ENCODE measurements around the gene OMP. TPM values are rescaled to one million over a fixed set of nuclear protein-coding genes. Genes with fewer than 3 reads are reported as not detected.
"Not testable (repeated sequence)": the region's sequence is repeated elsewhere in the genome, so short reads cannot be mapped to it uniquely, and the experiment has no call there.

Gene OMP
- total RNA-seq, 1 experiment from 2014 or later, result not detected

DNA sequence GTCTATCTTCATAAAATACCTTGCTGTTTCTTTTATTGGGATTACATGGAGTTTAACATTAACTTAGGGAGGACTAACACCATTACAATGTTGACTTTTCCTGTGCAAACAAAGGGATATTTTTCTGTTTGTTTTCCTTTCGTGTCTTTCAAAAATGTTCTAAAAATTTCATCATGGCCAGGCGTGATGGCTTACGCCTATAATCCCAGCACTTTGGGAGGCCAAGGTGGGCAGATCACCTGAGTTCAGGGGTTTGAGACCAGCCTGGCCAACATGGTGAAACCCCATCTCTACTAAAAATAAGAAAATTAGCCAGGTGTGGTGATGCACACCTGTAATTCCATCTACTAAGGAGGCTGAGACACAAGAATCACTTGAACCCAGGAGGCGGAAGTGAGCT is 41.4 kb upstream of the OMP start:
- peaks cover 15% of the 10 kb centered on the region for H3K9me3 Mint-ChIP-seq
- H3K36me3 Mint-ChIP-seq; POLR2A ChIA-PET; DNase-seq (ENCODE audit: low spot score); ATAC-seq; H3K27ac Mint-ChIP-seq; H3K4me3 Mint-ChIP-seq: not testable (repeated sequence)
- H3K4me1 Mint-ChIP-seq, result peaks cover 17% of the 10 kb centered on the region
- CTCF ChIA-PET, result interaction anchor here (6.3 kb wide), 1 partner anchor 29 kb away, joined by 126 read pairs; no protein-coding TSS in a partner anchor
- peak; percentile 99 for TF ChIP-seq GABPB1 (CRISPR knock-in tag; IDR thresholded peaks at IDR 0.05)
- peaks cover 21% of the 10 kb centered on the region for H3K27me3 Mint-ChIP-seq (ENCODE audit: low read depth)

DNA sequence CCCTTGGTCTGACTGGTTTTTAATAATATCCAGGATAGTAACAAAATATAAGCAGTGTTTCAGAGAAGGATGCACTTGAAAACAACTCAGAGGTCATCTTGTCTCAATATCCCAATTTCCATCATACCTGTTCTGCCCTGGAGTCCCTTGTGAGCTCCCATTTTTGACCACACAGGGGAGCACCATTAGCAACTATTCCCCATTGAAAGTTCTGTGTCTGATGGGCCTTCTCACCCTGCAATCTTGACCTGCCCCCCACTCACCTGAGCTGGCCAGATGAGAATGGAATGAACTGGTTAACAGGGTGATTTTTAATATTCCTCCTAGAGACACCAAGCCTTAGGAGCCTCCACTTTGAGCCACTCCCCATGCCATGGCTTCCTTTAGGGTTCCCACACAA is 39.7 kb upstream of the OMP start:
- H3K9me3 Mint-ChIP-seq, result peaks cover 11% of the 10 kb centered on the region
- ChIA-PET POLR2A (no interaction called here), CTCF (interaction anchor here (0.6 to 6.3 kb wide), 17 partner anchors 10 to 341 kb away, joined by 3 to 126 read pairs (median 5); no protein-coding TSS in a partner anchor)
- DNase-seq (ENCODE audit: low spot score) (no peak), ATAC-seq (no peak)
- H3K36me3 Mint-ChIP-seq, result no peaks in the 10 kb centered on the region
- peaks cover 23% of the 10 kb centered on the region for H3K4me1 Mint-ChIP-seq
- H3K27me3 Mint-ChIP-seq (ENCODE audit: low read depth), result peaks cover 21% of the 10 kb centered on the region
- no peak for TF ChIP-seq SP1 (CRISPR knock-in tag; conservative IDR thresholded peaks at IDR 0.05)
- TF ChIP-seq SMAD3 (CRISPR knock-in tag; IDR thresholded peaks at IDR 0.05; ENCODE audit: borderline replicate concordance), result no peak
- no peak for TF ChIP-seq IRF2 (CRISPR knock-in tag; IDR thresholded peaks at IDR 0.05; ENCODE audit: borderline replicate concordance, low read depth)
- TF ChIP-seq ATF1 (CRISPR knock-in tag; IDR thresholded peaks at IDR 0.05), result no peak
- no peak for TF ChIP-seq NFE2L1 (CRISPR knock-in tag; IDR thresholded peaks at IDR 0.05)
- TF ChIP-seq, protein P1, sequence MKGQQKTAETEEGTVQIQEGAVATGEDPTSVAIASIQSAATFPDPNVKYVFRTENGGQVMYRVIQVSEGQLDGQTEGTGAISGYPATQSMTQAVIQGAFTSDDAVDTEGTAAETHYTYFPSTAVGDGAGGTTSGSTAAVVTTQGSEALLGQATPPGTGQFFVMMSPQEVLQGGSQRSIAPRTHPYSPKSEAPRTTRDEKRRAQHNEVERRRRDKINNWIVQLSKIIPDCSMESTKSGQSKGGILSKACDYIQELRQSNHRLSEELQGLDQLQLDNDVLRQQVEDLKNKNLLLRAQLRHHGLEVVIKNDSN (CRISPR knock-in tag; IDR thresholded peaks at IDR 0.05), result no peak
- TF ChIP-seq NR2C2 (CRISPR knock-in tag; IDR thresholded peaks at IDR 0.05), result no peak
- TF ChIP-seq, protein P2, sequence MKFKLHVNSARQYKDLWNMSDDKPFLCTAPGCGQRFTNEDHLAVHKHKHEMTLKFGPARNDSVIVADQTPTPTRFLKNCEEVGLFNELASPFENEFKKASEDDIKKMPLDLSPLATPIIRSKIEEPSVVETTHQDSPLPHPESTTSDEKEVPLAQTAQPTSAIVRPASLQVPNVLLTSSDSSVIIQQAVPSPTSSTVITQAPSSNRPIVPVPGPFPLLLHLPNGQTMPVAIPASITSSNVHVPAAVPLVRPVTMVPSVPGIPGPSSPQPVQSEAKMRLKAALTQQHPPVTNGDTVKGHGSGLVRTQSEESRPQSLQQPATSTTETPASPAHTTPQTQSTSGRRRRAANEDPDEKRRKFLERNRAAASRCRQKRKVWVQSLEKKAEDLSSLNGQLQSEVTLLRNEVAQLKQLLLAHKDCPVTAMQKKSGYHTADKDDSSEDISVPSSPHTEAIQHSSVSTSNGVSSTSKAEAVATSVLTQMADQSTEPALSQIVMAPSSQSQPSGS (CRISPR knock-in tag; IDR thresholded peaks at IDR 0.05; ENCODE audit: borderline replicate concordance, low read depth), result no peak
- TF ChIP-seq PRRX2 (CRISPR knock-in tag; IDR thresholded peaks at IDR 0.05), result no peak
- TF ChIP-seq, protein P3, sequence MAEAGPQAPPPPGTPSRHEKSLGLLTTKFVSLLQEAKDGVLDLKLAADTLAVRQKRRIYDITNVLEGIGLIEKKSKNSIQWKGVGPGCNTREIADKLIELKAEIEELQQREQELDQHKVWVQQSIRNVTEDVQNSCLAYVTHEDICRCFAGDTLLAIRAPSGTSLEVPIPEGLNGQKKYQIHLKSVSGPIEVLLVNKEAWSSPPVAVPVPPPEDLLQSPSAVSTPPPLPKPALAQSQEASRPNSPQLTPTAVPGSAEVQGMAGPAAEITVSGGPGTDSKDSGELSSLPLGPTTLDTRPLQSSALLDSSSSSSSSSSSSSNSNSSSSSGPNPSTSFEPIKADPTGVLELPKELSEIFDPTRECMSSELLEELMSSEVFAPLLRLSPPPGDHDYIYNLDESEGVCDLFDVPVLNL (CRISPR knock-in tag; IDR thresholded peaks at IDR 0.05; ENCODE audit: borderline replicate concordance, low read depth), result no peak
- TF ChIP-seq, protein P4, sequence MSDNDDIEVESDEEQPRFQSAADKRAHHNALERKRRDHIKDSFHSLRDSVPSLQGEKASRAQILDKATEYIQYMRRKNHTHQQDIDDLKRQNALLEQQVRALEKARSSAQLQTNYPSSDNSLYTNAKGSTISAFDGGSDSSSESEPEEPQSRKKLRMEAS (CRISPR knock-in tag; IDR thresholded peaks at IDR 0.05), result no peak
- TF ChIP-seq TEAD1 (CRISPR knock-in tag; IDR thresholded peaks at IDR 0.05), result no peak
- TF ChIP-seq NR3C1 (CRISPR knock-in tag; conservative IDR thresholded peaks at IDR 0.05; ENCODE audit: low read depth), result no peak
- H3K27ac Mint-ChIP-seq, result no peak overlapping the region
- no peak overlapping the region for H3K4me3 Mint-ChIP-seq

DNA sequence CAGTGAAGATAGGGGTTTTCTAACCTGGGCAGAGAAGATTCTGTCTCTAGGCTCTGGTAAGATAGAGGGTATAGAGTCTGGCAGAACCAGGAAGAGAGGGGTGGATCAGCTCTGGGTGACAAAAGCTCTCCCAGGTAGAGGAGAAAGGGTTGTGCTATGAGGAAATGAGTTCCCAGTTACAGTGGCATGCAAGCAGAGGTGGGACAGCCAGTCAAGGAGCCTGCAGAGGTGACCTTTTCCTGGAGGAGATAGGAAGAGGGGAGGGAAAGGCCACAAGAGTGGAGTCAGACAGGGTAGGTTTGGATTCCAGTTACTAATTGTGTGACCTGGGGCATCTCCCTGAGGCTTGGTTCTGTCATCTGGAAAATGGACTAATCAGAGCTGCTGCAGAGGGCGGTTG is 39.2 kb upstream of the OMP start:
- Mint-ChIP-seq H3K4me3 (no peak overlapping the region), H3K27ac (no peak overlapping the region)
- TF ChIP-seq, protein P5, sequence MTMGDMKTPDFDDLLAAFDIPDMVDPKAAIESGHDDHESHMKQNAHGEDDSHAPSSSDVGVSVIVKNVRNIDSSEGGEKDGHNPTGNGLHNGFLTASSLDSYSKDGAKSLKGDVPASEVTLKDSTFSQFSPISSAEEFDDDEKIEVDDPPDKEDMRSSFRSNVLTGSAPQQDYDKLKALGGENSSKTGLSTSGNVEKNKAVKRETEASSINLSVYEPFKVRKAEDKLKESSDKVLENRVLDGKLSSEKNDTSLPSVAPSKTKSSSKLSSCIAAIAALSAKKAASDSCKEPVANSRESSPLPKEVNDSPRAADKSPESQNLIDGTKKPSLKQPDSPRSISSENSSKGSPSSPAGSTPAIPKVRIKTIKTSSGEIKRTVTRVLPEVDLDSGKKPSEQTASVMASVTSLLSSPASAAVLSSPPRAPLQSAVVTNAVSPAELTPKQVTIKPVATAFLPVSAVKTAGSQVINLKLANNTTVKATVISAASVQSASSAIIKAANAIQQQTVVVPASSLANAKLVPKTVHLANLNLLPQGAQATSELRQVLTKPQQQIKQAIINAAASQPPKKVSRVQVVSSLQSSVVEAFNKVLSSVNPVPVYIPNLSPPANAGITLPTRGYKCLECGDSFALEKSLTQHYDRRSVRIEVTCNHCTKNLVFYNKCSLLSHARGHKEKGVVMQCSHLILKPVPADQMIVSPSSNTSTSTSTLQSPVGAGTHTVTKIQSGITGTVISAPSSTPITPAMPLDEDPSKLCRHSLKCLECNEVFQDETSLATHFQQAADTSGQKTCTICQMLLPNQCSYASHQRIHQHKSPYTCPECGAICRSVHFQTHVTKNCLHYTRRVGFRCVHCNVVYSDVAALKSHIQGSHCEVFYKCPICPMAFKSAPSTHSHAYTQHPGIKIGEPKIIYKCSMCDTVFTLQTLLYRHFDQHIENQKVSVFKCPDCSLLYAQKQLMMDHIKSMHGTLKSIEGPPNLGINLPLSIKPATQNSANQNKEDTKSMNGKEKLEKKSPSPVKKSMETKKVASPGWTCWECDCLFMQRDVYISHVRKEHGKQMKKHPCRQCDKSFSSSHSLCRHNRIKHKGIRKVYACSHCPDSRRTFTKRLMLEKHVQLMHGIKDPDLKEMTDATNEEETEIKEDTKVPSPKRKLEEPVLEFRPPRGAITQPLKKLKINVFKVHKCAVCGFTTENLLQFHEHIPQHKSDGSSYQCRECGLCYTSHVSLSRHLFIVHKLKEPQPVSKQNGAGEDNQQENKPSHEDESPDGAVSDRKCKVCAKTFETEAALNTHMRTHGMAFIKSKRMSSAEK (CRISPR knock-in tag; IDR thresholded peaks at IDR 0.05; ENCODE audit: borderline replicate concordance), result no peak
- no peak for TF ChIP-seq TP53 (CRISPR knock-in tag; IDR thresholded peaks at IDR 0.05)
- TF ChIP-seq, protein P6, sequence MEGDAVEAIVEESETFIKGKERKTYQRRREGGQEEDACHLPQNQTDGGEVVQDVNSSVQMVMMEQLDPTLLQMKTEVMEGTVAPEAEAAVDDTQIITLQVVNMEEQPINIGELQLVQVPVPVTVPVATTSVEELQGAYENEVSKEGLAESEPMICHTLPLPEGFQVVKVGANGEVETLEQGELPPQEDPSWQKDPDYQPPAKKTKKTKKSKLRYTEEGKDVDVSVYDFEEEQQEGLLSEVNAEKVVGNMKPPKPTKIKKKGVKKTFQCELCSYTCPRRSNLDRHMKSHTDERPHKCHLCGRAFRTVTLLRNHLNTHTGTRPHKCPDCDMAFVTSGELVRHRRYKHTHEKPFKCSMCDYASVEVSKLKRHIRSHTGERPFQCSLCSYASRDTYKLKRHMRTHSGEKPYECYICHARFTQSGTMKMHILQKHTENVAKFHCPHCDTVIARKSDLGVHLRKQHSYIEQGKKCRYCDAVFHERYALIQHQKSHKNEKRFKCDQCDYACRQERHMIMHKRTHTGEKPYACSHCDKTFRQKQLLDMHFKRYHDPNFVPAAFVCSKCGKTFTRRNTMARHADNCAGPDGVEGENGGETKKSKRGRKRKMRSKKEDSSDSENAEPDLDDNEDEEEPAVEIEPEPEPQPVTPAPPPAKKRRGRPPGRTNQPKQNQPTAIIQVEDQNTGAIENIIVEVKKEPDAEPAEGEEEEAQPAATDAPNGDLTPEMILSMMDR (IDR thresholded peaks at IDR 0.05), result no peak
- TF ChIP-seq ATF1 (CRISPR knock-in tag; IDR thresholded peaks at IDR 0.05), result no peak
- TF ChIP-seq ZNF138 (CRISPR knock-in tag; conservative IDR thresholded peaks at IDR 0.05), result no peak
- no peak for TF ChIP-seq KAT7 (CRISPR knock-in tag; IDR thresholded peaks at IDR 0.05; ENCODE audit: borderline replicate concordance)
- TF ChIP-seq ZNF396 (CRISPR knock-in tag; IDR thresholded peaks at IDR 0.05; ENCODE audit: borderline replicate concordance), result no peak

More for the DNA sequence above, 39.2 kb upstream of the OMP start:
- no peak for ATAC-seq
- no peaks in the 10 kb centered on the region for H3K36me3 Mint-ChIP-seq
- ChIA-PET POLR2A (no interaction called here), CTCF (interaction anchor here (1.0 to 6.3 kb wide), 15 partner anchors 10 to 342 kb away, joined by 3 to 126 read pairs (median 7); no protein-coding TSS in a partner anchor)
- H3K9me3 Mint-ChIP-seq, result peaks cover 11% of the 10 kb centered on the region
- peaks cover 21% of the 10 kb centered on the region for H3K27me3 Mint-ChIP-seq (ENCODE audit: low read depth)
- H3K4me1 Mint-ChIP-seq, result peaks cover 26% of the 10 kb centered on the region
- DNase-seq (ENCODE audit: low spot score), result no peak
